ENCODE measurements around the gene CAB39. TPM values are rescaled to one million over a fixed set of nuclear protein-coding genes. Genes with fewer than 3 reads are reported as not detected.

CAB39 gene
- total RNA-seq, 2 donors from 2014 or later, result 87.8 to 121 TPM

DNA sequence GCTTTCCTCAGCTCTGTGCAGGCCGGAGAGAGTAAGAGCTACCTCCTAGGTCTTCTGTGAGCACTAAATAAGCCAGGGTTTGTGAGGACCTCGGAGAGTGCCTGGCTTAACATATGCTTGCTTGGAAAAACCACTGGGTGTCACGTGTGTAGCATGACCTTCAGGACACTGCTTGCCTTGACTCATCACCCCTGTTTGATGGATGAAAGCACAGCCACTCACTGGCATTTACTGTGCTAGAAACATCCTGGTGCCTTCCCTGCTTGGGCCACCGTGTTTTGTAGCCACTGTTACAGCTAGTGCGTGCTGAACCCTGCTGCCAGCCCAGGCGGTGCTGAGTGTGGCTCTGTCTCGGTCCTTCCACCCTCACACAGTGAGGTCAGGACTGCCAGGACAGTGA is 117.3 kb downstream of the CAB39 start:
- Histone ChIP-seq H3K27ac (no peak overlapping the region), H3K27me3 (peaks cover 9% of the 10 kb centered on the region), H3K9ac (ENCODE audit: low read depth in 2 of 2, low read length in 2 of 2) (no peak overlapping the region), H3K4me1 (no peaks in the 10 kb centered on the region), H3K4me3 (no peak overlapping the region), H3K9me3 (no peaks in the 10 kb centered on the region), H3K36me3 (no peaks in the 10 kb centered on the region)
- TF ChIP-seq, protein P1, sequence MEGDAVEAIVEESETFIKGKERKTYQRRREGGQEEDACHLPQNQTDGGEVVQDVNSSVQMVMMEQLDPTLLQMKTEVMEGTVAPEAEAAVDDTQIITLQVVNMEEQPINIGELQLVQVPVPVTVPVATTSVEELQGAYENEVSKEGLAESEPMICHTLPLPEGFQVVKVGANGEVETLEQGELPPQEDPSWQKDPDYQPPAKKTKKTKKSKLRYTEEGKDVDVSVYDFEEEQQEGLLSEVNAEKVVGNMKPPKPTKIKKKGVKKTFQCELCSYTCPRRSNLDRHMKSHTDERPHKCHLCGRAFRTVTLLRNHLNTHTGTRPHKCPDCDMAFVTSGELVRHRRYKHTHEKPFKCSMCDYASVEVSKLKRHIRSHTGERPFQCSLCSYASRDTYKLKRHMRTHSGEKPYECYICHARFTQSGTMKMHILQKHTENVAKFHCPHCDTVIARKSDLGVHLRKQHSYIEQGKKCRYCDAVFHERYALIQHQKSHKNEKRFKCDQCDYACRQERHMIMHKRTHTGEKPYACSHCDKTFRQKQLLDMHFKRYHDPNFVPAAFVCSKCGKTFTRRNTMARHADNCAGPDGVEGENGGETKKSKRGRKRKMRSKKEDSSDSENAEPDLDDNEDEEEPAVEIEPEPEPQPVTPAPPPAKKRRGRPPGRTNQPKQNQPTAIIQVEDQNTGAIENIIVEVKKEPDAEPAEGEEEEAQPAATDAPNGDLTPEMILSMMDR (IDR thresholded peaks at IDR 0.05), result no peak
- intact Hi-C loops (cut with DNase I), result loop anchor here (5.0 kb wide), 1 partner anchor 77 kb away; no protein-coding TSS in a partner anchor
- no peak for DNase-seq

DNA sequence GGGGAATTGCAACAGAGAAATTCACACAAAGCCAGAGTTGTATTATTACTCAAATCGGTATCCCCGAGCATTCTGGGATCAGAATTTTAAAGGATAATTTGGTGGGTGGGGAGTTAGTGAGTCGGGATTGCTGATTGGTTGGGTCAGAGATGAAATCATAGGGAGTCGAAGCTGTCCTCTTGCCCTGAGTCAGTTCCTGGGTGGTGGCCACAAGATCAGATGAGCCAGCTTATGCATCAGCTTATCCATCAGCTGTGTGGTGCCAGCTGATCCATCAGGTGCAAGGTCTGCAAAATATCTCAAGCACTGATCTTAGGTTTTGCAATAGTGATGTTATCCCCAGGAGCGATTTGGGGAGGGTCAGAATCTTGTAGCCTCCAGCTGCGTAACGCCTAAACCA is 117.8 kb downstream of the CAB39 start:
- TF ChIP-seq, protein P1 (IDR thresholded peaks at IDR 0.05), result no peak
- no peak overlapping the region for H3K27ac ChIP-seq
- H3K9ac ChIP-seq (ENCODE audit: low read depth in 2 of 2, low read length in 2 of 2), result no peak overlapping the region
- no peaks in the 10 kb centered on the region for H3K36me3 ChIP-seq
- intact Hi-C loops (cut with DNase I), result no loop called here
- DNase-seq, result no peak
- H3K27me3 ChIP-seq, result peaks cover 9% of the 10 kb centered on the region
- no peaks in the 10 kb centered on the region for H3K9me3 ChIP-seq
- no peaks in the 10 kb centered on the region for H3K4me1 ChIP-seq
- H3K4me3 ChIP-seq, result no peak overlapping the region

DNA sequence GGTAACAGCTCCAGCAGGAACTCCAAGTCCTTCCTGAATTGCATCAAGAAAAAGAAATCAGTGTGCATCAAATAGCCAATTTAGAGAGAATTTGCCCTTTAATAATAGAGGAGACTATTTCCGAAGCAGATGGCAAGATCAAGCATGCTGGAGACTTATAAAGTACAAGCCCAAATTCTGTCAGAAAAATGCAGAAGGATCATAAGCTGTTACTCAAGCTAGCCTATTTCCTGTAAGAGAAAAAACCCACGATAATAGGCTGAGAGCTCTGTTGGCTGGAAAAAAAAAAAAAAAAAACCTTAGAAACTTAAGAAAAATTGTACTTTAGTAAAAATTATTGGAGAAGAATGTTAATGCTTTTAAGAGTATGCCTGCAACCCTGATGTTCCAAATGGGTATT is 127.7 kb downstream of the CAB39 start:
- DNase-seq, result no peak
- H3K9ac ChIP-seq (ENCODE audit: low read depth in 2 of 2, low read length in 2 of 2), result no peak overlapping the region
- TF ChIP-seq, protein P1 (IDR thresholded peaks at IDR 0.05), result no peak
- H3K4me3 ChIP-seq, result no peak overlapping the region
- intact Hi-C loops (cut with DNase I), result no loop called here
- no peak overlapping the region for H3K27ac ChIP-seq
- no peaks in the 10 kb centered on the region for H3K4me1 ChIP-seq
- no peaks in the 10 kb centered on the region for H3K36me3 ChIP-seq
- H3K27me3 ChIP-seq, result no peaks in the 10 kb centered on the region
- no peaks in the 10 kb centered on the region for H3K9me3 ChIP-seq

DNA sequence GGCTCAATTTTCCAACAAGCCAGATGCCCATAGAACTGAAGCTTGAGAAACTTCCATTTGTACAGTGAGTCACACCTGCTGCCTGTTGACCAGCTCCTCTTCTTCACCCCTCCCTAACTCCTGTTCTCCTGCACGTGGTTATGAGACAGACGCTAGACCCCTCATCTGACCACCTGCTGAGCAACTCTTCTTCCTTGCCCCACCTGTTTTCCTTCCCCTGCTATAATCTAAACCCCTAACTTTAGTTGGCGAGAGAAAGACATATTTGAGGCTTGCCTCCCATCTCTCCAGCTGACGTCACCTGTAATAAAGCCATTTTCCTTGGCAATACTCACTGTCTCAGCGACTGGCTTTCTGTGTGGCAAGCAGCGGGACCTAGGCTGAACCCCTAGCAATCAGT is 129.8 kb downstream of the CAB39 start:
- intact Hi-C loops (cut with DNase I), result no loop called here
- DNase-seq, result peak; percentile 66
- Histone ChIP-seq H3K9me3 (no peaks in the 10 kb centered on the region), H3K9ac (ENCODE audit: low read depth in 2 of 2, low read length in 2 of 2) (no peak overlapping the region), H3K27me3 (no peaks in the 10 kb centered on the region), H3K36me3 (no peaks in the 10 kb centered on the region), H3K4me1 (no peaks in the 10 kb centered on the region), H3K4me3 (no peak overlapping the region), H3K27ac (peak overlapping the region; percentile 75)
- TF ChIP-seq, protein P1 (IDR thresholded peaks at IDR 0.05), result no peak

DNA sequence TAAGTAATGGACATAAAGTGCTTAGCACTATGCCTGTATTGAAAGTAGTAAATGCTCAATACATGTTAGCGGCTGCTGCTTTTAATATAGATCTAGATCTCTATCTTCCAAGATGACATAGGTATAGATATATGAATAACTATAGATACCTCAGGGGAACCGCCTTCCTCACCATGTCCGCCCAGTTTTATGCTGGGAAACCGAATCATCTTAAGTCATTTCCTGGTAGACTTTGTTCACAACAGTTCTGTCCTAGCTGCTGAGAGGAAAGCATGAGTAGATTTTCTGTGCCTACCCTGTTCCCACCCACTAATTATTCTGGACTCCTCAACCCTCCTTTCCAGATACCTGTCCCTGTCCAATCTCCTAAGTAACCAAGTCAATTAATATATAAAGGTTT is 130.5 kb downstream of the CAB39 start:
- Histone ChIP-seq H3K27me3 (no peaks in the 10 kb centered on the region), H3K9ac (ENCODE audit: low read depth in 2 of 2, low read length in 2 of 2) (no peak overlapping the region), H3K9me3 (no peaks in the 10 kb centered on the region), H3K36me3 (no peaks in the 10 kb centered on the region), H3K4me1 (no peaks in the 10 kb centered on the region), H3K4me3 (no peak overlapping the region), H3K27ac (peak overlapping the region; percentile 75)
- TF ChIP-seq, protein P1 (IDR thresholded peaks at IDR 0.05), result no peak
- intact Hi-C loops (cut with DNase I), result no loop called here
- DNase-seq, result peak; percentile 57

All from colonic mucosa (tissue), 4 donors.